Neural cell (in vitro differentiated cells): ENCODE measurements around the gene SPAG6. TPM values are rescaled to one million over a fixed set of nuclear protein-coding genes. Genes with fewer than 3 reads are reported as not detected.

ENCODE experiments used
- H2AFZ ChIP-seq: fragments of 200-600, 300-800 bp; sonication (generic), shearing (Covaris generic); 2 replicates; pipeline ENCODE4 v1.6.0; 2014; ENCODE audit warnings: low read depth, mild to moderate bottlenecking, antibody characterized with exemption, low read length, moderate library complexity
- H3F3A ChIP-seq: fragments of 200-600 bp; shearing (Covaris generic); 2 replicates; pipeline ENCODE4 v1.6.1; 2016; ENCODE audit warnings: mild to moderate bottlenecking, moderate library complexity, mixed read lengths, antibody characterized with exemption, low read length; ENCODE audit not compliant: insufficient read depth, poor library complexity, severe bottlenecking
- H3K27ac ChIP-seq: fragments of 200-600, 300-800 bp; sonication (generic), shearing (Covaris generic); 2 replicates; pipeline ENCODE4 v1.5.1; 2014; ENCODE audit warnings: mild to moderate bottlenecking, low read length, moderate library complexity
- H3K27me3 ChIP-seq: fragments of 300-800, 200-600 bp; sonication (generic), shearing (Covaris generic); 2 replicates; pipeline ENCODE4 v1.6.0; 2014; ENCODE audit warnings: mild to moderate bottlenecking, low read depth, low read length, moderate library complexity; ENCODE audit not compliant: insufficient read depth
- H3K36me3 ChIP-seq: fragments of 300-800, 200-600 bp; sonication (generic), shearing (Covaris generic); 2 replicates; pipeline ENCODE4 v1.5.1; 2014; ENCODE audit warnings: mild to moderate bottlenecking, antibody characterized with exemption, low read length, moderate library complexity; ENCODE audit not compliant: insufficient read depth
- H3K4me2 ChIP-seq: fragments of 300-800, 200-600 bp; sonication (generic), shearing (Covaris generic); 2 replicates; pipeline ENCODE4 v1.6.0; 2014; ENCODE audit warnings: mild to moderate bottlenecking, low read length
- H3K4me3 ChIP-seq: fragments of 300-800, 200-600 bp; sonication (generic), shearing (Covaris generic); 2 replicates; pipeline ENCODE4 v1.5.1; 2014; ENCODE audit warnings: mild to moderate bottlenecking, low read length, moderate library complexity
- H3K79me2 ChIP-seq: fragments of 200-600 bp; shearing (Covaris generic); replicated peaks from 2 replicates; pipeline ENCODE4 v1.6.0; 2014; ENCODE audit warnings: mild to moderate bottlenecking, low read length, moderate library complexity; ENCODE audit not compliant: insufficient read depth
- H3K9ac ChIP-seq: fragments of 300-800, 200-600 bp; sonication (generic), shearing (Covaris generic); 2 replicates; pipeline ENCODE4 v1.6.1; 2016; ENCODE audit warnings: mild to moderate bottlenecking, low read length, mixed read lengths
- H3K9me2 ChIP-seq: fragments of 200-600 bp; shearing (Covaris generic); 2 replicates; pipeline ENCODE4 v1.6.1; 2016; ENCODE audit warnings: mild to moderate bottlenecking, low read length, mixed read lengths; ENCODE audit not compliant: insufficient read depth
- H3K9me3 ChIP-seq: fragments of 200-600, 300-800 bp; sonication (generic), shearing (Covaris generic); 2 replicates; pipeline ENCODE4 v1.6.1; 2016; ENCODE audit warnings: mild to moderate bottlenecking, mixed run types, low read length, moderate library complexity, mixed read lengths
- H4K20me1 ChIP-seq: fragments of 200-600 bp; shearing (Covaris generic); 2 replicates; pipeline ENCODE4 v1.6.1; 2016; ENCODE audit warnings: mild to moderate bottlenecking, mixed run types; ENCODE audit not compliant: insufficient read depth
- CTCF ChIP-seq: fragments of 450-650 bp; IDR thresholded peaks from 2 replicates; pipeline ENCODE4 v1.5.1; 2014; ENCODE audit warnings: antibody characterized with exemption, mild to moderate bottlenecking, moderate library complexity; ENCODE audit not compliant: poor library complexity, severe bottlenecking
- EP300 ChIP-seq: fragments of 450-650 bp; conservative IDR thresholded peaks from 2 replicates; pipeline ENCODE4 v1.6.1; 2014; ENCODE audit warnings: antibody characterized with exemption, mild to moderate bottlenecking, moderate library complexity; ENCODE audit not compliant: poor library complexity, severe bottlenecking
- EZH2 ChIP-seq: fragments of 200-600, 300-800 bp; shearing (Covaris generic), sonication (generic); IDR thresholded peaks from 2 replicates; pipeline ENCODE4 v1.6.1; 2014; ENCODE audit warnings: antibody characterized with exemption, low read length, borderline replicate concordance, mild to moderate bottlenecking; ENCODE audit not compliant: insufficient read depth, poor library complexity, severe bottlenecking
- MXI1 ChIP-seq: fragments of 450-650 bp; conservative IDR thresholded peaks from 2 replicates; pipeline ENCODE4 v1.6.1; 2014; ENCODE audit warnings: antibody characterized with exemption, mild to moderate bottlenecking; ENCODE audit not compliant: poor library complexity, severe bottlenecking
- POLR2AphosphoS5 ChIP-seq: IDR thresholded peaks from 2 replicates; pipeline ENCODE4 v1.6.1; 2012
- RAD21 ChIP-seq: fragments of 450-650 bp; conservative IDR thresholded peaks from 2 replicates; pipeline ENCODE4 v1.6.1; 2014; ENCODE audit warnings: antibody characterized with exemption, mild to moderate bottlenecking, moderate library complexity
- REST ChIP-seq: IDR thresholded peaks from 2 replicates; pipeline ENCODE4 v1.6.1; 2012; ENCODE audit warnings: borderline replicate concordance
- SMC3 ChIP-seq: fragments of 450-650 bp; conservative IDR thresholded peaks from 2 replicates; pipeline ENCODE4 v1.6.1; 2014; ENCODE audit warnings: antibody characterized with exemption, mild to moderate bottlenecking, moderate library complexity; ENCODE audit not compliant: poor library complexity
- TAF1 ChIP-seq: IDR thresholded peaks from 2 replicates; pipeline ENCODE4 v1.6.1; 2012; ENCODE audit warnings: low read depth
- polyA plus RNA-seq: library from polyadenylated mRNA; depleted of rRNA; stranded (reverse); fragments of >200 nt; gene quantifications from 2 replicates; pipeline ENCODE4 v1.2.3, GENCODE V29; 2014

SPAG6 gene
- polyA plus RNA-seq, 1 donor from 2014 or later: 0.36 TPM

- peak within 1 kb of the TSS; percentile 69 for H3K27ac ChIP-seq
- peak within 1 kb of the TSS; percentile 83 for H3K4me3 ChIP-seq
- no peaks in the 10 kb centered on the region for H3K9me2 ChIP-seq
- peaks cover 14% of the 10 kb centered on the region for H4K20me1 ChIP-seq
- H3K36me3 ChIP-seq: no peaks in the 10 kb centered on the region
- no peak within 1 kb of the TSS for H3K4me2 ChIP-seq
- TF ChIP-seq RAD21 (no peak), EP300 (no peak), POLR2AphosphoS5 (no peak), CTCF (no peak), TAF1 (no peak), EZH2 (no peak), REST (no peak), MXI1 (no peak), SMC3 (no peak)
- H3K79me2 ChIP-seq: peaks cover 62% of the 10 kb centered on the region
- no peaks in the 10 kb centered on the region for H3K9me3 ChIP-seq
- peak within 1 kb of the TSS; percentile 91 for H3K9ac ChIP-seq
- H2AFZ ChIP-seq: peak within 1 kb of the TSS; percentile 78
- peaks cover 5% of the 10 kb centered on the region for H3F3A ChIP-seq
- peaks cover 63% of the 10 kb centered on the region for H3K27me3 ChIP-seq
Measured at GRCh38 chr10:22320591-22321155, 24.6 kb upstream of the SPAG6 start, which contains the start of gene BMI1. TSS of gene BMI1 (plus strand) at chr10:22321099. CDS start at chr10:22326450, 5,351 bp downstream.

GRCh38 chr10:22321156-22321923 is 24.0 kb upstream of the SPAG6 start:
- Histone ChIP-seq H4K20me1 (peaks cover 14% of the 10 kb centered on the region), H3K27ac (peak overlapping the region; percentile 69), H3K9me3 (no peaks in the 10 kb centered on the region), H3K9ac (peak overlapping the region; percentile 91), H3K4me2 (no peak overlapping the region), H3K27me3 (peaks cover 69% of the 10 kb centered on the region), H3K4me3 (peak overlapping the region; percentile 83), H3F3A (peaks cover 8% of the 10 kb centered on the region), H3K9me2 (no peaks in the 10 kb centered on the region), H3K36me3 (no peaks in the 10 kb centered on the region), H3K79me2 (peaks cover 62% of the 10 kb centered on the region), H2AFZ (peak overlapping the region; percentile 78)
- peak; percentile 39 for TF ChIP-seq SMC3
- no peak for TF ChIP-seq CTCF
- TF ChIP-seq MXI1: peak; percentile 56
- TF ChIP-seq RAD21: peak; percentile 39
